Activated naive CD4-positive, alpha-beta T cell treated with anti-CD3 and anti-CD28 coated beads, Interleukin-2, amount 10 ng/mL, durations not matched to agents 5 hours and 36 hours (primary cell): ENCODE results near the gene SOX15. TPM values are rescaled to one million over a fixed set of nuclear protein-coding genes. Genes with fewer than 3 reads are reported as not detected.

Source experiments
- total RNA-seq, 2 experiments: library from RNA; stranded (reverse); gene quantifications; one replicate each; pipeline ENCODE4 v1.2.3, GENCODE V29; 2021

Gene SOX15
- total RNA-seq, result under 1 TPM; 0.17 to 0.38 TPM

GRCh38 chr17:7589891-7590691 is at the start of gene SOX15:
Gene SOX15, minus strand, starts transcription at chr17:7590094. Its CDS starts 418 bp downstream, at chr17:7589676.

GRCh38 chr17:7629939-7630571 is 40.2 kb upstream of the SOX15 start, which contains the start of gene SHBG:
Gene SHBG, plus strand, starts transcription at chr17:7630135. Its CDS starts 38 bp downstream, at chr17:7630173.

DNA sequence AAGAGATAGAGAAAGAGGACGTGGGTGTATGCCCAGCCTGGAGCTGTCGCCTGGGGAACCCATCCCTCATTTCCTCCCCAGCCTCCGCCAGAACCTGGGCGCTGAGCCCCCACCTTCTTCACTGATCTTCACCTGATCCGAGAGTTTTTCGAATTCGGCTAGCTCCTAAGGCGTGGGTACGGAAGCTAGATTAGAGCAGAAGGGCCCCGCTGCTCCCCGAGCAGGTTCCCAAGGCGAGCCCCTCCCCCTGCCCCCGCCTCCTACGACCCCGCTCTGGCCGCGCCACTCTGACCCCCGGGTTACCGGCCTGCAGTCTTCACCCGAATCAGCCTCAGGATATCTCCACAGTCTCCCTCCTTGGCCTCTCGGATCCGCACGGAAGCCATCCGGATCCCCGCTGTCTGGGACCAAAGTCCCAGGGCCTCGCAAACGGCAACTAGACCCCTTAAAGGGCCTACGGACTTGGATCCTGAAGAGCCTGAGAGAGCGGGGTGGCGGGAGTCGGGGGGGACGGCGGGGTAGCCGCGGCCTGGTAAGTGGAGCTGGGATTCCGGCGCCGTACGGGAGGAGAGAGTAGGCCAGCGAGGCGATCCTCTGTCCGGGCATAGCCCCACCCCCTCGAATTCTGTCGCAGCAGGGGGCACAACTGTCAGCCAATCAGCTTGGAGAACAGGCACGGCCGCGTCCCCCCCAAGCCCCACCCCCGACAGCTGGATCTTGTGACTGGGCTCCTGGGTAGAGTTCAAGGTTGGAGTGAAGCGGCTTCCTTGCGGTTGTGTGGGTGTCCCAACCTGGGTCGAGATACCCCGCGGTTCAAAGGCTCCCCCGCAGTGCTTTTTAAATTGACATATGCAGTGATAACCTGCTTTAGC is 37.6 kb upstream of the SOX15 start, which contains the start of gene SAT2:
Gene SAT2, minus strand, starts transcription at position 572 of the 872 bp plus-strand sequence. Its CDS starts 186 bp downstream, at position 386.

GRCh38 chr17:7614425-7615264 is 24.8 kb upstream of the SOX15 start, which contains the start of gene FXR2:
Gene FXR2, minus strand, starts transcription at chr17:7614897. Its CDS starts 365 bp downstream, at chr17:7614532.

DNA sequence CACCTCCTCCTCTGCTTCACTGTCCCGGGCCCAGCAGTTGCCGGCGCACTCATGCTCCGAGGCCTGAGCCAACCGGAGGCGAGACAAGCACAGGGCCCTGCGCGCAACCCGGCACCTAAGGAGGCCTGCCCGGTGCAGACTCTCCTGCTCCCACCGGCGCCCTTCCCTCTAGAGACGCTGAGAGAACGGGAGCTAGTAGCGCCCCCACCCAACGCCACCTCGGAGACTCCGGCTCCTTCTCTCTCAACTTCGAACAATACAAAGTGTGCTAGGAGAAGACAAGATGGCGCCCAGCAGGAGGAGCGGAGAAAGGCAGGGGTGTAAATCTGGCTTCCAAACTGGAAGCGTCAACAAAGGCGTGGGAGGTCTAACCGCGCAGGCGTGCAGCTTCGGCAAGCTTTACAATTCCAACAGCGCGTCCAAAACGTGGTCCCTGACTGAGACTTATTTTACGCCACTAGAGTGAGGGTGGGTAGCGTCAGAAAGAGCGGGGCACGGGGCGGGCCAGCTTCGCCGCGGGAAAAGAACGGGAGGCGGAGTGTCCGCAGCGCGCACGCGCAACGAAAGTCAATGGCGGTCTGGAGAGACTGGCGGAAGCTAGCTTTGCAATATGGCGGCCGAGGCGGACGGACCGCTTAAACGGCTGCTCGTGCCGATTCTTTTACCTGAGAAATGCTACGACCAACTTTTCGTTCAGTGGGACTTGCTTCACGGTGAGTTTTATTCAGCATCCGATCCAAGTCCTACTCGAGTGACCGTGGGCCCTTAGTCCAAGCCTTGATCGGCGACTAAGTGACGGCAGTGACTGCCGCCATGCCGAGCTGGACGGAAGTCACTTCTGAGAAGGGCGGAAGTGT is 6.4 kb downstream of the SOX15 start, which contains the start of gene MPDU1:
Gene MPDU1, plus strand, starts transcription at position 600 of the 857 bp plus-strand sequence. Its CDS starts 11 bp downstream, at position 611.

DNA sequence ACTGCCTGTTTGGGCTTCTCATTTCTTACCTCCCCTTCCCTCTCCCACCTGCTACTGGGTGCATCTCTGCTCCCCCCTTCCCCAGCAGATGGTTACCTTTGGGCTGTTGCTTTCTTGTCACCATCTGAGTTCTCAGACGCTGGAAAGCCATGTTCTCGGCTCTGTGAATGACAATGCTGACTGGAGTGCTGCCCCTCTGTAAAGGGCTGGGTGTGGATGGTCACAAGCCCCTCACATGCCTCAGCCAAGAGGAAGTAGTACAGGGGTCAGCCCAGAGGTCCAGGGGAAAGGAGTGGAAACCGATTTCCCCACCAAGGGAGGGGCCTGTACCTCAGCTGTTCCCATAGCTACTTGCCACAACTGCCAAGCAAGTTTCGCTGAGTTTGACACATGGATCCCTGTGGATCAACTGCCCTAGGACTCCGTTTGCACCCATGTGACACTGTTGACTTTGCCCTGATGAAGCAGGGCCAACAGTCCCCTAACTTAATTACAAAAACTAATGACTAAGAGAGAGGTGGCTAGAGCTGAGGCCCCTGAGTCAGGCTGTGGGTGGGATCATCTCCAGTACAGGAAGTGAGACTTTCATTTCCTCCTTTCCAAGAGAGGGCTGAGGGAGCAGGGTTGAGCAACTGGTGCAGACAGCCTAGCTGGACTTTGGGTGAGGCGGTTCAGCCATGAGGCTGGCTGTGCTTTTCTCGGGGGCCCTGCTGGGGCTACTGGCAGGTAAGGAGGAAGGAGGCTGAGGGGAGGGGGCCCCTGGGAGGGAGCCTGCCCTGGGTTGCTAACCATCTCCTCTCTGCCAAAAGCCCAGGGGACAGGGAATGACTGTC is 10.7 kb downstream of the SOX15 start, which contains the start of gene CD68:
Gene CD68, plus strand, starts transcription at position 638 of the 833 bp plus-strand sequence. Its CDS starts 40 bp downstream, at position 678.

GRCh38 chr17:7561589-7562207 is 28.2 kb downstream of the SOX15 start, which contains the start of gene SENP3:
Gene SENP3, plus strand, starts transcription at chr17:7561919. Its CDS starts 1,158 bp downstream, at chr17:7563077.

GRCh38 chr17:7558544-7559319 is 31.2 kb downstream of the SOX15 start, which contains the start of gene TNFSF13:
Gene TNFSF13, plus strand, starts transcription at chr17:7558750. Its CDS starts 290 bp downstream, at chr17:7559040.

DNA sequence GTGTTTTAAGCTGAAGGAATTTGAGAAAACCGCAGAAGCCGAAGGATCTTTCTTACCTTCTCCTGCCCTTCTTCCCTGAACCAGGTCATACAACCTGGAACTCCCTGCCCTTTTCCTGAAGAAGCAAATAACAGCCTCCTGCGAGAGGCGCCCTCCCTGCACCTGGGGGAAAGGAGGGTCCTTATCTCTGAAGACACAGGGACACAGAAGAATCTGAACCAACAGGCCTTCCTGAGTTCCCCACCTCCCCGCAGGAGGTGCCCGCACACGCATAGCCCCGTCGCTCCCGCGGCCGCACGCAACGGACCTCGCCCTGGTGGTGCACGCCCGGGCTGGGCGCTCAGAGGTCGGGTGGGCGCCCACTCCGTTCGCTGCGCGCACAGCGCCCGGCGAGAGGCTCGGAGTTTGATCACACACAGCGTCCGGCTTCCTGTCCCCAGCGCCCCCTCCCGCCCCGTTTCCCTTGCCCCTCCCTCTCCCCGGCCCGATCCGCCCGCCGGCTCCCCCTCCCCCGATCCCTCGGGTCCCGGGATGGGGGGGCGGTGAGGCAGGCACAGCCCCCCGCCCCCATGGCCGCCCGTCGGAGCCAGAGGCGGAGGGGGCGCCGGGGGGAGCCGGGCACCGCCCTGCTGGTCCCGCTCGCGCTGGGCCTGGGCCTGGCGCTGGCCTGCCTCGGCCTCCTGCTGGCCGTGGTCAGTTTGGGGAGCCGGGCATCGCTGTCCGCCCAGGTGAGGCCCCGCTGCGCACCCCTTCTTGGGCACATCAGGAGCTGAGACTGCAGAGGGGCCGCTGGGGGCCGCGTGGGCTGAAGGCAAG is 41.1 kb downstream of the SOX15 start, which contains the start of gene TNFSF12:
Gene TNFSF12, plus strand, starts transcription at position 474 of the 816 bp plus-strand sequence. Its CDS starts 96 bp downstream, at position 570.

Other genes starting within 250 kb of the SOX15 start
- gene KCTD11, start 237.9 kb downstream of the SOX15 start, total RNA-seq, result 1 to 10 TPM; 7.0 to 7.1 TPM
- not detected for gene TMEM95, start 234.9 kb downstream of the SOX15 start, total RNA-seq
- 1 to 10 TPM; 1.6 to 1.9 TPM for gene TNK1, start 209.0 kb downstream of the SOX15 start, total RNA-seq
- 100 to 1,000 TPM; 159 to 160 TPM for gene PLSCR3, start 195.6 kb downstream of the SOX15 start, total RNA-seq
- gene TMEM256, start 186.0 kb downstream of the SOX15 start, total RNA-seq, result 10 to 100 TPM; 66.2 to 67.9 TPM
- 1 to 10 TPM; 4.9 to 5.1 TPM for gene NLGN2, start 182.2 kb downstream of the SOX15 start, total RNA-seq
- not detected for gene SPEM1, start 169.8 kb downstream of the SOX15 start, total RNA-seq
- not detected for gene SPEM2, start 164.5 kb downstream of the SOX15 start, total RNA-seq
- not detected for gene SPEM3, start 161.2 kb downstream of the SOX15 start, total RNA-seq
- gene TMEM102, start 154.7 kb downstream of the SOX15 start, total RNA-seq, result 10 to 100 TPM; 16.3 to 17.0 TPM
- 10 to 100 TPM; 21.3 to 21.6 TPM for gene FGF11, start 150.6 kb downstream of the SOX15 start, total RNA-seq
- 10 to 100 TPM; 15.3 to 19.0 TPM for gene CHRNB1, start 145.0 kb downstream of the SOX15 start, total RNA-seq
- gene ZBTB4, start 110.5 kb downstream of the SOX15 start, total RNA-seq, result 10 to 100 TPM; 29.0 to 29.5 TPM
- gene SLC35G6, start 108.6 kb downstream of the SOX15 start, total RNA-seq, result not detected
- 100 to 1,000 TPM; 174 to 175 TPM for gene POLR2A, start 105.7 kb downstream of the SOX15 start, total RNA-seq
- gene TNFSF12, start 41.0 kb downstream of the SOX15 start, total RNA-seq, result 100 to 1,000 TPM; 100 to 103 TPM
- gene TNFSF13, start 31.3 kb downstream of the SOX15 start, total RNA-seq, result 1 to 10 TPM; 7.2 to 7.4 TPM
- gene SENP3, start 28.2 kb downstream of the SOX15 start, total RNA-seq, result 10 to 100 TPM; 37.6 to 42.1 TPM
- 10 to 100 TPM in 1 of 2 experiments, 1 to 10 TPM in 1; 9.8 to 10.3 TPM for gene CD68, start 10.5 kb downstream of the SOX15 start, total RNA-seq
- 10 to 100 TPM; 52.8 to 56.0 TPM for gene MPDU1, start 6.2 kb downstream of the SOX15 start, total RNA-seq
- gene FXR2, start 24.8 kb upstream of the SOX15 start, total RNA-seq, result 10 to 100 TPM; 29.3 to 32.6 TPM
- gene SAT2, start 37.7 kb upstream of the SOX15 start, total RNA-seq, result 10 to 100 TPM; 32.7 to 38.7 TPM
- not detected for gene SHBG, start 40.0 kb upstream of the SOX15 start, total RNA-seq
- gene ATP1B2, start 60.8 kb upstream of the SOX15 start, total RNA-seq, result under 1 TPM; 0.17 to 0.18 TPM
- gene TP53, start 97.4 kb upstream of the SOX15 start, total RNA-seq, result 100 to 1,000 TPM; 147 to 148 TPM
- gene WRAP53, start 98.4 kb upstream of the SOX15 start, total RNA-seq, result 10 to 100 TPM; 12.5 to 13.4 TPM
- gene EFNB3, start 115.1 kb upstream of the SOX15 start, total RNA-seq, result not detected
- not detected for gene DNAH2, start 127.7 kb upstream of the SOX15 start, total RNA-seq
- 10 to 100 TPM; 20.5 to 21.6 TPM for gene KDM6B, start 244.1 kb upstream of the SOX15 start, total RNA-seq